K562 (cell line): ENCODE measurements around the gene ANO6. TPM values are rescaled to one million over a fixed set of nuclear protein-coding genes. Genes with fewer than 3 reads are reported as not detected.

Source experiments
- ATAC-seq: fragments of 200-7000 bp; cut with Tn5 transposase; 3 replicates; pipeline ENCODE4 v1.9.1; 2020; ENCODE audit warnings: moderate library complexity
- BruUV-seq: library from RNA; stranded (reverse); fragments of 400-500 nt; replicated peaks from 2 replicates; lab custom pipeline; 2021; lab: Mats Ljungman, UMichigan
- CTCF ChIA-PET: fragments of 300-600 bp; formaldehyde crosslinking; extraction: SDS; loops from one replicate; lab custom pipeline; 2021; ENCODE audit warnings: low intra/inter-chr PET ratio; lab: Yijun Ruan, JAX
- POLR2A ChIA-PET: fragments of 300-600, 350-650 bp; sonication (Branson Sonifier 250); formaldehyde crosslinking; extraction: SDS; loops from one replicate; lab custom pipeline; 2021; ENCODE audit warnings: antibody characterized with exemption, inconsistent platforms; lab: Yijun Ruan, JAX
- DNase-seq, 4 experiments: peaks; one replicate each; pipeline versions ENCODE4 v3.0.0 to v3.0.0-alpha.2; 2011 to 2018; ENCODE audit warnings: low spot score in 3 of 4, mixed read lengths in 3 of 4; ENCODE audit errors: extremely low read depth in 1 of 4
- FAIRE-seq: peaks from 2 replicates; lab custom pipeline; 2011; peaks lifted over from hg19 to GRCh38; lab: Jason Lieb, UNC
- H2AFZ ChIP-seq: 2 replicates; pipeline ENCODE4 v1.6.0; 2011; ENCODE audit warnings: low read depth, low read length, control low read depth, inconsistent platforms
- H3K27ac ChIP-seq: fragments of 200-600 bp; 3 replicates; pipeline ENCODE4 v1.8.0; 2011; ENCODE audit warnings: low read depth, mild to moderate bottlenecking, control low read depth, inconsistent platforms, low read length, moderate library complexity, mixed read lengths; ENCODE audit errors: extremely low read depth
- H3K27me3 ChIP-seq, 2 experiments: fragments of 300-600 bp in 1 of 2; 2 replicates in 1 of 2; 3 replicates in 1 of 2; pipeline versions ENCODE4 v1.6.0 to v1.8.0; 2011; ENCODE audit warnings: inconsistent platforms in 2 of 2, low read length in 2 of 2, mild to moderate bottlenecking in 1 of 2, mixed read lengths in 1 of 2, moderate library complexity in 1 of 2; ENCODE audit not compliant: control insufficient read depth in 2 of 2, insufficient read depth in 2 of 2
- H3K36me3 ChIP-seq: fragments of 300-600 bp; 3 replicates; pipeline ENCODE4 v1.8.0; 2011; ENCODE audit warnings: mild to moderate bottlenecking, low read length, inconsistent platforms; ENCODE audit not compliant: control insufficient read depth, insufficient read depth
- H3K4me1 ChIP-seq, 2 experiments: fragments of 200-600 bp in 1 of 2; replicated peaks in 1 of 2; 2 replicates in 1 of 2; 3 replicates in 1 of 2; pipeline versions ENCODE4 v1.5.1 to v1.8.0; 2011; ENCODE audit warnings: inconsistent platforms in 2 of 2, low read length in 2 of 2, mild to moderate bottlenecking in 1 of 2, mixed read lengths in 1 of 2, moderate library complexity in 1 of 2; ENCODE audit not compliant: control insufficient read depth in 2 of 2, insufficient read depth in 2 of 2
- H3K4me2 ChIP-seq: 2 replicates; pipeline ENCODE4 v1.6.1; 2011; ENCODE audit warnings: low read length, control low read depth, inconsistent platforms, mixed read lengths; ENCODE audit not compliant: insufficient read depth
- H3K4me3 ChIP-seq: fragments of 200-600 bp; sonication (generic), shearing (Covaris generic); 2 replicates; pipeline ENCODE4 v1.5.1; 2016; ENCODE audit warnings: control low read depth, inconsistent platforms
- H3K79me2 ChIP-seq: fragments of 200-600 bp; 3 replicates; pipeline ENCODE4 v1.8.0; 2011; ENCODE audit warnings: low read length, inconsistent platforms; ENCODE audit not compliant: control insufficient read depth, insufficient read depth
- H3K9ac ChIP-seq, 2 experiments: 2 replicates each; pipeline versions ENCODE4 v1.6.0 to v1.6.1; 2011; ENCODE audit warnings: low read depth in 2 of 2, low read length in 2 of 2, control low read depth in 1 of 2, inconsistent platforms in 1 of 2, mild to moderate bottlenecking in 1 of 2, mixed read lengths in 1 of 2; ENCODE audit not compliant: insufficient read depth in 1 of 2
- H3K9me1 ChIP-seq: one replicate; pipeline ENCODE4 v1.6.0; 2011; ENCODE audit warnings: inconsistent platforms, mild to moderate bottlenecking, low read length, moderate library complexity; ENCODE audit not compliant: control insufficient read depth, insufficient read depth
- H3K9me3 ChIP-seq: replicated peaks from 2 replicates; pipeline ENCODE4 v1.5.1; 2011; ENCODE audit warnings: low read depth, low read length, inconsistent platforms; ENCODE audit not compliant: control insufficient read depth, insufficient read depth
- H4K20me1 ChIP-seq: replicated peaks from 2 replicates; pipeline ENCODE4 v1.6.1; 2011; ENCODE audit warnings: low read length, inconsistent platforms, mixed read lengths; ENCODE audit not compliant: control insufficient read depth, insufficient read depth
- ATF3 ChIP-seq, 2 experiments: fragments of 450-650 bp in 1 of 2; sonication (generic) in 1 of 2; formaldehyde crosslinking in 1 of 2; IDR thresholded peaks in 1 of 2; conservative IDR thresholded peaks in 1 of 2; 2 replicates each; pipeline versions ENCODE4 v1.6.1 to v1.8.1; 2016 to 2023; ENCODE audit warnings: mild to moderate bottlenecking in 2 of 2, moderate library complexity in 2 of 2, inconsistent platforms in 1 of 2, missing genetic modification reagents in 1 of 2
- CTCF ChIP-seq, 3 experiments: IDR thresholded peaks in 2 of 3; conservative IDR thresholded peaks in 1 of 3; 2 replicates each; pipeline ENCODE4 v1.5.1; 2011 to 2012; ENCODE audit warnings: low read length in 3 of 3, mild to moderate bottlenecking in 3 of 3, control low read depth in 2 of 3, improper control_type of control experiment in 1 of 3, inconsistent platforms in 1 of 3, low read depth in 1 of 3, mixed read lengths in 1 of 3, moderate library complexity in 1 of 3; ENCODE audit not compliant: insufficient read depth in 2 of 3
- MEIS2 ChIP-seq: fragments of 450-650 bp; IDR thresholded peaks from 2 replicates; pipeline ENCODE4 v1.6.1; 2014; ENCODE audit warnings: mild to moderate bottlenecking; ENCODE audit not compliant: partially characterized antibody
- NFIC ChIP-seq: fragments of 450-650 bp; IDR thresholded peaks from 2 replicates; pipeline ENCODE4 v1.6.1; 2017; ENCODE audit warnings: mild to moderate bottlenecking, inconsistent platforms
- SMARCA4 ChIP-seq: fragments of 450-650 bp; IDR thresholded peaks from 2 replicates; pipeline ENCODE4 v1.6.1; 2016
- TEAD1 ChIP-seq, 2 experiments: fragments of 450-650 bp in 1 of 2; sonication (generic) in 1 of 2; formaldehyde crosslinking; IDR thresholded peaks; 2 replicates each; pipeline versions ENCODE4 v1.4.0 to v1.8.0; 2020 to 2022; ENCODE audit warnings: mild to moderate bottlenecking in 2 of 2, missing genetic modification reagents in 1 of 2
- ZNF23 ChIP-seq: fragments of 250-450 bp; sonication (Bioruptor Pico); IDR thresholded peaks from 2 replicates; pipeline ENCODE4 v1.4.0; 2020; ENCODE audit warnings: mild to moderate bottlenecking
- ZNF717 ChIP-seq: fragments of 250-450 bp; sonication (Bioruptor Pico); IDR thresholded peaks from 2 replicates; pipeline ENCODE4 v1.5.0; 2021
- WGBS: fragments of 100-300 bp; shearing (Covaris generic); methylation state at CpG from one replicate; pipeline ENCODE4 v1.1.6; 2016; ENCODE audit warnings: low coverage, mixed read lengths; ENCODE audit not compliant: insufficient coverage; ENCODE audit errors: missing lambda C conversion rate; 5-methylcytosine and 5-hydroxymethylcytosine counted together
- in situ Hi-C: fragments of 300-500 bp; cut with MboI; formaldehyde crosslinking; loops from 4 replicates; pipeline ENCODE4 v1.15.0; 2018; ENCODE audit warnings: inconsistent platforms, mixed read lengths
- intact Hi-C: fragments of 100-400 bp; cut with micrococcal nuclease; formaldehyde crosslinking; loops from 2 replicates; pipeline ENCODE4 v1.14.2; 2022
- polyA plus RNA-seq, 8 experiments: library from polyadenylated mRNA; depleted of rRNA in 4 of 8; stranded (reverse) in 5 of 8; unstranded in 3 of 8; fragments of >200 nt; fragmentation: Nextera tagmentation in 2 of 8; fragmentation: Illumina TruSeq in 1 of 8; extraction: Ambion mirVana in 2 of 8; extraction: Trizol in 1 of 8; gene quantifications; 2 replicates each; pipeline versions ENCODE4 v1.2.1 to v1.2.3, GENCODE V29; 2011 to 2014; ENCODE audit warnings: inconsistent platforms in 1 of 8, missing spikeins in 1 of 8
- total RNA-seq, 7 experiments: library from RNA; depleted of rRNA in 6 of 7; stranded (reverse); fragments of >200 nt in 6 of 7; fragmentation: Illumina TruSeq in 2 of 7; extraction: Trizol in 2 of 7; gene quantifications; 2 replicates each; pipeline versions ENCODE4 v1.2.1 to v1.2.3, GENCODE V29; 2011 to 2021; ENCODE audit warnings: low replicate concordance in 1 of 7

Gene ANO6
- total and polyA plus RNA-seq, 9 of the 15 experiments (the other 6 are each of a cell fraction or from before 2014, with no cell fraction given) = 3.5 to 24.7 (median 20.3) TPM

- peak; percentile 40 to 67 (median 55); a peak in 5 of 6 replicates for TF ChIP-seq CTCF (IDR thresholded peaks at IDR 0.05 in 2 of 3, conservative IDR thresholded peaks at IDR 0.05 in 1 of 3; ENCODE audit: insufficient read depth in 2 of 3, low read depth in 1 of 3, low read length in 3 of 3)
- peak; percentile 84 for TF ChIP-seq SMARCA4
- no peak for TF ChIP-seq ZNF717
- TF ChIP-seq NFIC = peak; percentile 90
- no peak for TF ChIP-seq ZNF23 (CRISPR knock-in tag)
- TF ChIP-seq MEIS2 = peak; percentile 26
Measured at GRCh38 chr12:45268672-45269411, 52.9 kb downstream of the ANO6 start (continued).

GRCh38 chr12:45269412-45269751 lies 53.5 kb downstream of the ANO6 start:
- DNase-seq (no peak), ATAC-seq (no peak), FAIRE-seq (no peak)
- H3K79me2 ChIP-seq = 0 out of 3 replicates have a peak, but pooled peaks cover 13% of the 10 kb centered on the region
- no peak overlapping the region for H3K27ac ChIP-seq
- H3K9me1 ChIP-seq = no peaks in the 10 kb centered on the region
- intact Hi-C loops (loop anchor here (1.0 to 10.0 kb wide), 3 partner anchors 97 to 455 kb away; partner anchors contain the start of gene ARID2), in situ Hi-C loops (no loop called here)
- peaks cover 12% of the 10 kb centered on the region; the same call in 1 of the 2 replicates for H4K20me1 ChIP-seq
- CTCF ChIA-PET = no interaction called here
- no TSS peak for BruUV-seq
- H3K9ac ChIP-seq = no peak overlapping the region
- H3K4me1 ChIP-seq = peaks cover 5 to 23% of the 10 kb centered on the region in 2 experiments; a peak in 4 of 5 replicates
- no peaks in the 10 kb centered on the region; the same call in 2 of the 3 replicates for H3K36me3 ChIP-seq
- H3K9me3 ChIP-seq = no peaks in the 10 kb centered on the region
- H3K4me2 ChIP-seq = no peak overlapping the region
- POLR2A ChIA-PET = interaction anchor here (2.1 kb wide), 1 partner anchor 9 kb away, joined by 10 read pairs; no protein-coding TSS in a partner anchor
- no peaks in the 10 kb centered on the region for H3K27me3 ChIP-seq
- H2AFZ ChIP-seq = no peak overlapping the region
- H3K4me3 ChIP-seq = no peak overlapping the region
- WGBS = 53% methylated on average over 2 of the region's 2 CpGs
- TF ChIP-seq TEAD1 (CRISPR knock-in tag; IDR thresholded peaks at IDR 0.05) = no peak
- TF ChIP-seq ATF3 (IDR thresholded peaks at IDR 0.05) = 0 out of 2 replicates have a peak, but pooled peaks have one; percentile 3
- no peak for TF ChIP-seq ATF3 (CRISPR knock-in tag; conservative IDR thresholded peaks at IDR 0.05)
